Colonic mucosa (tissue), 4 donors: ENCODE results near the gene CAMK1D. TPM values are rescaled to one million over a fixed set of nuclear protein-coding genes. Genes with fewer than 3 reads are reported as not detected.

Experiments used
- DNase-seq: peaks from one replicate; pipeline ENCODE4 v3.0.0-alpha.2; 2020
- H3K27ac ChIP-seq: fragments of 200-600 bp; one replicate; pipeline ENCODE4 v1.8.0; 2021
- H3K27me3 ChIP-seq: fragments of 200-600 bp; one replicate; pipeline ENCODE4 v1.8.0; 2021
- H3K36me3 ChIP-seq: fragments of 200-600 bp; one replicate; pipeline ENCODE4 v1.8.0; 2021
- H3K4me1 ChIP-seq: fragments of 200-600 bp; one replicate; pipeline ENCODE4 v1.8.0; 2021; ENCODE audit warnings: mild to moderate bottlenecking
- H3K4me3 ChIP-seq: fragments of 200-600 bp; one replicate; pipeline ENCODE4 v1.8.0; 2021
- H3K9ac ChIP-seq, 2 donors: one replicate each; pipeline ENCODE4 v1.7.0; 2013; ENCODE audit warnings: control low read depth in 2 of 2, low read depth in 2 of 2, low read length in 2 of 2
- H3K9me3 ChIP-seq: fragments of 200-600 bp; one replicate; pipeline ENCODE4 v1.8.0; 2021
- intact Hi-C: fragments of 100-400 bp; cut with DNase I; formaldehyde crosslinking; loops from one replicate; pipeline ENCODE4 v1.14.1; 2022
- total RNA-seq, 2 donors: library from RNA; stranded (reverse); fragmentation: NEBNext Ultra II Directional in 1 of 2; extraction: Animal tissue kit (Norgen Biotek cat#: 25700) in 1 of 2; gene quantifications; one replicate each; pipeline ENCODE4 v1.2.1, GENCODE V29; 2021
- TF ChIP-seq, protein P1 (sequence below): fragments of 200-600 bp; IDR thresholded peaks from one replicate; pipeline ENCODE4 v1.8.0; 2022; ENCODE audit warnings: antibody characterized with exemption, mild to moderate bottlenecking
- donor health status: healthy.
- donor health status: DM: no; HTN: no; CAD: no.
- donor health status: DM: no; HTN: no; CAD: no.

Gene CAMK1D
- total RNA-seq, 2 donors from 2014 or later = 21.3 to 29.7 TPM

DNA sequence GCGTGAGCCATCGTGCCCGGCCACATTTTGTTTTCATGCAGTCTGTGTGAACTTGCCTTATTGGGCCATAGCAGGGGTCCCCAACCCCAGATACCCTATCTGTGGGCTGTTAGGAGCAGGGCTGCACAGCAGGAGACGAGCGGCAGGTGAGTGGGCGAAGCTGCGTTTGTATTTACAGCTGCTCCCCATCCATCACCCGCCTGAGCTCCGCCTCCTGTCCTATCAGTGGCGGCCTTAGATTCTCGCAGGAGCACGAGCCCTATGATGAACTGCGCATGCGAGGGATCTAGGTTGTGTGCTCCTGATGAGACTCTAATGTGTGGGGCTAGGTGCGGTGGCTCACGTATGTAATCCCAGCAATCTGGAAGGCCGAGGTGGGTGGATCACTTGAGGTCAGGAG, 293.9 kb downstream of the CAMK1D start:
- Histone ChIP-seq H3K4me1 (peaks cover 3% of the 10 kb centered on the region), H3K27me3 (no peaks in the 10 kb centered on the region), H3K9me3 (no peaks in the 10 kb centered on the region), H3K27ac (no peak overlapping the region), H3K4me3 (no peak overlapping the region), H3K36me3 (no peaks in the 10 kb centered on the region), H3K9ac (no peak overlapping the region)
- TF ChIP-seq, protein P1, sequence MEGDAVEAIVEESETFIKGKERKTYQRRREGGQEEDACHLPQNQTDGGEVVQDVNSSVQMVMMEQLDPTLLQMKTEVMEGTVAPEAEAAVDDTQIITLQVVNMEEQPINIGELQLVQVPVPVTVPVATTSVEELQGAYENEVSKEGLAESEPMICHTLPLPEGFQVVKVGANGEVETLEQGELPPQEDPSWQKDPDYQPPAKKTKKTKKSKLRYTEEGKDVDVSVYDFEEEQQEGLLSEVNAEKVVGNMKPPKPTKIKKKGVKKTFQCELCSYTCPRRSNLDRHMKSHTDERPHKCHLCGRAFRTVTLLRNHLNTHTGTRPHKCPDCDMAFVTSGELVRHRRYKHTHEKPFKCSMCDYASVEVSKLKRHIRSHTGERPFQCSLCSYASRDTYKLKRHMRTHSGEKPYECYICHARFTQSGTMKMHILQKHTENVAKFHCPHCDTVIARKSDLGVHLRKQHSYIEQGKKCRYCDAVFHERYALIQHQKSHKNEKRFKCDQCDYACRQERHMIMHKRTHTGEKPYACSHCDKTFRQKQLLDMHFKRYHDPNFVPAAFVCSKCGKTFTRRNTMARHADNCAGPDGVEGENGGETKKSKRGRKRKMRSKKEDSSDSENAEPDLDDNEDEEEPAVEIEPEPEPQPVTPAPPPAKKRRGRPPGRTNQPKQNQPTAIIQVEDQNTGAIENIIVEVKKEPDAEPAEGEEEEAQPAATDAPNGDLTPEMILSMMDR = no peak
- no peak for DNase-seq
- intact Hi-C loops = no loop called here

DNA sequence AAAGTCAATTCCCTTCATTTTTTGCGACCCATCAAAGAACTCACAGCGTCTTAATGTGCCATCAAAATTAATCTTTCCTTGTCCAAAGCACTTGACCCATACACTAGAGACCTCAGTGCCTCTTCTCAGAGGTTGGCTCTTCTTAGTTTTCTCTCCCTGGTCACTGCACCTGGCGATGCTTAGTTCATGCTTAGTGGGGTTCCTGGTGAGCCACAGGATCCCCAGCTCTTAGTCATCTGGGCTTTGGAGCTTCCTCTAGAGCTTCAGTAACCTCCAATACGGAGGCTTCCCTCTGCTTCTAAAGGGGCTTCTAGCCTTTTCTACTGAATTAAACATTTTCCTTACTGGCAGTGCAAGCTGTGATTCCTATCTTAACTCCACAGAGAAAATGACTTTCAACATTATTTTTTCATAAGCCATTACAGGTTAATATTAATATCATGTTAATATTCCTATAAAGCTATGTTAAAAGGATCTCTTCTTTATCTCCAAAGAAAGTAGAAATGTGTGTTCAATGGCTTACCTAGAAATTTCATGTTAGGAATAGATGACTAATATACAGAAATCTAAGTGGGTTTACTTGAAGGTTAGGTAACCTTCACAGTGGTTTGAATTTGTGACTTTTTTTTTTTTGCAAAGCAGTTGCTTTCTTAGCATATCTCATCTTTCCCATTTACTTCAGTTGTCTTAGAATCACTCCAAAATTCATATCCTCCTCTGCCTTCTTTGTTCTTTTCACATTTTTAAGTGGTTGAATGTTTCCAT, 295.2 kb downstream of the CAMK1D start:
- Histone ChIP-seq H3K4me3 (no peak overlapping the region), H3K27me3 (no peaks in the 10 kb centered on the region), H3K9me3 (no peaks in the 10 kb centered on the region), H3K27ac (no peak overlapping the region), H3K9ac (no peak overlapping the region), H3K4me1 (no peaks in the 10 kb centered on the region), H3K36me3 (no peaks in the 10 kb centered on the region)
- TF ChIP-seq, protein P1 = no peak
- DNase-seq = no peak
- intact Hi-C loops = no loop called here

DNA sequence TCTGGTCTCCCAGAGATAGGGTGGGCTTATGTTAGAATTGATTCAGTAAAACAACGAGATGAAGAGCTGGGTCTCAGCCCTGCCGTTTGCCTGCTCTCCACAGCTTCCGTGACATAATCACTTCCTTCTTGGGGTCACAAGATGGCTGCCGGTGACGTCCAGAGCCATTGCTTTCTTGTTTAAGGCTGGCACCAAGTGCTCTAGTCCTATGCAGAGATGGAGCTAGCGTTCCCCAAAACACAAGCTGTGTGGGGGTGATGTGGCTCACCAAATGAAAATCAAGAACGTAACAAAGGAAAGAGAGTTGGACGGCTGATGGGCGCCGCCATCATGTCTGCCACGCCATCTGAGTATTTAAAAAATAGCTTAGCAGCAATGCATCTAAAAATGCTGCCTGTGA, 296.1 kb downstream of the CAMK1D start:
- TF ChIP-seq, protein P1 = no peak
- H3K27me3 ChIP-seq = no peaks in the 10 kb centered on the region
- intact Hi-C loops = no loop called here
- no peaks in the 10 kb centered on the region for H3K9me3 ChIP-seq
- no peak overlapping the region for H3K9ac ChIP-seq
- no peak for DNase-seq
- H3K36me3 ChIP-seq = no peaks in the 10 kb centered on the region
- no peaks in the 10 kb centered on the region for H3K4me1 ChIP-seq
- no peak overlapping the region for H3K27ac ChIP-seq
- H3K4me3 ChIP-seq = no peak overlapping the region

DNA sequence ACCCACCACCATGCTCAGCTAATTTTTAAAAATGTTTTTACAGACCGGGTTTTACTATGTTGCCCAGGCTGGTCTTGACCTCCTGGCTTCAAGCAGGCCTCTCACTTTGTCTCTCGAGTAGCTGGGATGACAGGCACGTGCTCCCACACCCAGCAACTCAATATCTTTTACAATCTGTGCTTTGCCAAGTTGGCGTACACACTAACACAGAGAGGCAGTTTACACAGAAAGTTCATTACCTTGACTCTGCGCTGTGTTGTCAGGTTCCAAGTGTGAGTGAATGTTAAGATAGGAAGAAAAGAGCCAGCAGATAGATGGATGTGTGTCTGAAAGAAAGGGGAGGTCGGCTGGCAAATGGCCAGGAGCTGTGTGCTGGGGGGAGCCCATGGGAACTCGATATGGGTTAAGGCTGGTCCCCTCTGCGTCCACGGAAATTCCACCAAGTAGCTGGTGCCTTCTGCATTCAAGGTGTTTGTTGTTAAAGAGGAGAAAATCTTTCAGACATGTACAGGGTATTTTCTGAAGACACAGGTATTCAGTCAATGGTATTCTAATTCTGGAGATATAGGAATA, 299.8 kb downstream of the CAMK1D start:
- no peaks in the 10 kb centered on the region for H3K9me3 ChIP-seq
- TF ChIP-seq, protein P1 = no peak
- H3K27me3 ChIP-seq = no peaks in the 10 kb centered on the region
- H3K4me1 ChIP-seq = no peaks in the 10 kb centered on the region
- H3K4me3 ChIP-seq = no peak overlapping the region
- intact Hi-C loops = no loop called here
- no peak for DNase-seq
- no peak overlapping the region for H3K27ac ChIP-seq
- no peaks in the 10 kb centered on the region for H3K36me3 ChIP-seq
- no peak overlapping the region for H3K9ac ChIP-seq

DNA sequence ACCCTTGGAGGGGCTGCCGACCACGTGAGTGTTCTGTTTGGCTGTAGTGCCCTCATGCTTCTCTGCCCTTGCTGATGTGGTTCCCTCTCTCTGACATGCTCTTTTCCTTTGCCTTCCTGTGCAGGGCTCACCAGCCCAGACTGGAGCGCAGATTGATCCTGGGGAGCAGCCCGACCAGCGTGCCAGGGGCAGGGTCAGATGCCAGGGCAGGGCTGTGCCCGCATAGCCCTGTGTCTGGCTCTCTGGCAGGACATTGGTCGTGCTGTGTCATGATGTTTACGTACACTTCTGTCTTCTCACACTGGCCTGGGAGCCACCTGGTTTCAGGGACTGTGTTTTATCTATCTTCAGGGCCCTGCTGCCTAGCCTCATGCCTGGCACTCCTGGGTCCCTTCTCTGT, 300.8 kb downstream of the CAMK1D start:
- H3K4me1 ChIP-seq = no peaks in the 10 kb centered on the region
- intact Hi-C loops = no loop called here
- no peaks in the 10 kb centered on the region for H3K27me3 ChIP-seq
- H3K9ac ChIP-seq = no peak overlapping the region
- no peaks in the 10 kb centered on the region for H3K36me3 ChIP-seq
- H3K4me3 ChIP-seq = no peak overlapping the region
- no peaks in the 10 kb centered on the region for H3K9me3 ChIP-seq
- no peak for DNase-seq
- TF ChIP-seq, protein P1 = no peak
- no peak overlapping the region for H3K27ac ChIP-seq
